ENCODE results near the gene SLC41A3. TPM values are rescaled to one million over a fixed set of nuclear protein-coding genes. Genes with fewer than 3 reads are reported as not detected.
"Not testable (repeated sequence)": the region's sequence is repeated elsewhere in the genome, so short reads cannot be mapped to it uniquely, and the experiment has no call there.

Gene SLC41A3
- total RNA-seq, 1 donor from 2014 or later: 38.6 TPM

DNA sequence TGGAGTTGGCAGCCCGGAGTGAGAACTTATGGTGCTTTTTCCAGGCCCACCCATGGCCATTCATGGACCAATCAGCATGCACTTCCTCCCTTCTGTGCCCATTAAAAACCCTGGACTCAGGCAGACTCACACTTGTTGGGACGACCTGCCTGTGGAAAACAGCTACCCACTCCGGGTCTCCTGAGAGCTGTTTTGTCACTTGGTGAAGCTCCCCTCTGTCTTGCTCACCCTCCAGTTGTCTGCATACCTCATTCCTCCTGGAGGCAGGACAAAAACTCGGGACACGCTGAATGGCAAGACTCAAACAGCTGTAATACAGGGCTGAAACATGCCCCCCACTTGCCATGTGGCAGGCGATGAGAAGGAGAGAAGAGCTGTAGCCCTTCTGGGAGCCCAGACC, 79.7 kb downstream of the SLC41A3 start:
- no peak for DNase-seq
- no peak overlapping the region for H3K4me3 Mint-ChIP-seq (ENCODE audit: unreplicated experiment)
- H3K27ac Mint-ChIP-seq (ENCODE audit: unreplicated experiment): no peak overlapping the region
- peaks cover 7% of the 10 kb centered on the region for H3K9me3 Mint-ChIP-seq (ENCODE audit: unreplicated experiment)
- H3K27me3 Mint-ChIP-seq (ENCODE audit: unreplicated experiment): peaks cover 2% of the 10 kb centered on the region
- peaks cover 24% of the 10 kb centered on the region for H3K36me3 Mint-ChIP-seq (ENCODE audit: unreplicated experiment)
- TF ChIP-seq, protein P1, sequence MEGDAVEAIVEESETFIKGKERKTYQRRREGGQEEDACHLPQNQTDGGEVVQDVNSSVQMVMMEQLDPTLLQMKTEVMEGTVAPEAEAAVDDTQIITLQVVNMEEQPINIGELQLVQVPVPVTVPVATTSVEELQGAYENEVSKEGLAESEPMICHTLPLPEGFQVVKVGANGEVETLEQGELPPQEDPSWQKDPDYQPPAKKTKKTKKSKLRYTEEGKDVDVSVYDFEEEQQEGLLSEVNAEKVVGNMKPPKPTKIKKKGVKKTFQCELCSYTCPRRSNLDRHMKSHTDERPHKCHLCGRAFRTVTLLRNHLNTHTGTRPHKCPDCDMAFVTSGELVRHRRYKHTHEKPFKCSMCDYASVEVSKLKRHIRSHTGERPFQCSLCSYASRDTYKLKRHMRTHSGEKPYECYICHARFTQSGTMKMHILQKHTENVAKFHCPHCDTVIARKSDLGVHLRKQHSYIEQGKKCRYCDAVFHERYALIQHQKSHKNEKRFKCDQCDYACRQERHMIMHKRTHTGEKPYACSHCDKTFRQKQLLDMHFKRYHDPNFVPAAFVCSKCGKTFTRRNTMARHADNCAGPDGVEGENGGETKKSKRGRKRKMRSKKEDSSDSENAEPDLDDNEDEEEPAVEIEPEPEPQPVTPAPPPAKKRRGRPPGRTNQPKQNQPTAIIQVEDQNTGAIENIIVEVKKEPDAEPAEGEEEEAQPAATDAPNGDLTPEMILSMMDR (IDR thresholded peaks at IDR 0.05; ENCODE audit: partially characterized antibody, unreplicated experiment): no peak
- H3K4me1 Mint-ChIP-seq (ENCODE audit: low read depth, unreplicated experiment): peaks cover 2% of the 10 kb centered on the region

DNA sequence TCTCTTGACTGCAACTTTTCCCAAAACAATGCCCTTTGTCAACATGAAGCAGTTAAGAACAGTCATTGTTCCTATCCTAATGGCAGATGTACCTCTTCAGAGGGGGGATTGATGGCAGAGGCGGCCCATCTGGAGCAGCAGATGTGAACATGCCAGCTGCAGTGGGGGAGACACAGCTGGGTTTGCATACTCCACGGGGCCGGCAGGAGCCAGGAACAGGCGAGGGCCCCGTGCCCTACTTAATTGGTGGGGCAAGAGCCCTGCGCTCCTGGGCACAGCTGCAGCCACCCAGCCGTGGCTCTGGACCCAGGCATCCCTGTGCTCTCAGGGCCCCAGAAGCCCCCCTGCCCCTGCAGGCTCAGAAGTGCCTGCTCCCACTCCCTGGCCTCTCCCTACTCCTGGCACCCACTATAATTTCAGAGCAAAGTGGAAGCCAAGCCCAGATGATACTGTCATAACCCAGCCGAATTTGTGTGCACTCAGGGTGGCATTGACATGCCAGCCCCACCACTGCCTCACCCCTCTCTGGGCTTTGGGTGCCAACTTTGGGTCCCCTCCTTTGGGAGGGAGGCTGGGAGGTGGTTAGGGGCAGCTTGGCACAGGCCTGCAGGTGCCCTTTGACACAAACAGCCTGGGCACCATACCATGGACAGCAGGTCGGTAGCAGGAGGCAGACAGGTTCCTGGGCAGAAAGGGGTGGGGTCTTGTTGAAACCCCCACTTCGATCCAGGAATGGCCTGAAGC, 80.3 kb downstream of the SLC41A3 start:
- peaks cover 10% of the 10 kb centered on the region for H3K9me3 Mint-ChIP-seq (ENCODE audit: unreplicated experiment)

GRCh38 chr3:126002189-126002588, 81.7 kb downstream of the SLC41A3 start:
- Mint-ChIP-seq H3K27ac (ENCODE audit: unreplicated experiment) (no peak overlapping the region), H3K27me3 (ENCODE audit: unreplicated experiment) (peaks cover 2% of the 10 kb centered on the region), H3K9me3 (ENCODE audit: unreplicated experiment) (peaks cover 14% of the 10 kb centered on the region), H3K4me3 (ENCODE audit: unreplicated experiment) (no peak overlapping the region), H3K36me3 (ENCODE audit: unreplicated experiment) (peaks cover 24% of the 10 kb centered on the region), H3K4me1 (ENCODE audit: low read depth, unreplicated experiment) (no peaks in the 10 kb centered on the region)
- TF ChIP-seq, protein P1 (IDR thresholded peaks at IDR 0.05; ENCODE audit: partially characterized antibody, unreplicated experiment): no peak
- no peak for DNase-seq

More for the DNA sequence above, 80.3 kb downstream of the SLC41A3 start:
- H3K27me3 Mint-ChIP-seq (ENCODE audit: unreplicated experiment): peaks cover 2% of the 10 kb centered on the region
- no peak overlapping the region for H3K27ac Mint-ChIP-seq (ENCODE audit: unreplicated experiment)
- peaks cover 24% of the 10 kb centered on the region for H3K36me3 Mint-ChIP-seq (ENCODE audit: unreplicated experiment)
- TF ChIP-seq, protein P1 (IDR thresholded peaks at IDR 0.05; ENCODE audit: partially characterized antibody, unreplicated experiment): no peak
- peaks cover 2% of the 10 kb centered on the region for H3K4me1 Mint-ChIP-seq (ENCODE audit: low read depth, unreplicated experiment)
- DNase-seq: no peak
- H3K4me3 Mint-ChIP-seq (ENCODE audit: unreplicated experiment): no peak overlapping the region

DNA sequence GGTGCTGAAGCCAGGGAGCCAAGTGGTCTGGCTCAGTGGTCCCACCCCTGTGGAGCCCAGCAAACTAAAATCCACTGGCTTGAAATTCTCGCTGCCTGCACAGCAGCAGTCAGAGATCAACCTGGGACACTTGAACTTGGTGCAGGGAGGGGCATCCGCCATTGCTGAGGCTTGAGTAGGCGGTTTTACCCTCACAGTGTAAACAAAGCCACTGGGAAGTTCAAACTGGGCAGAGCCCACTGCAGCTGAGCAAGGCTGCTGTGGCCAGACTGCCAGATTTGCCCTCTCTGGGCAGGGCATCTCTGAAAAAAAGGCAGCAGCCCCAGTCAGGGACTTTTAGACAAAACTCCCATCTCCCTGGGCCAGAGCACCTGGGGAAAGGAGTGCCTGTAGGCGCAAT, 87.2 kb downstream of the SLC41A3 start:
- H3K27me3 Mint-ChIP-seq (ENCODE audit: unreplicated experiment); DNase-seq; H3K4me3 Mint-ChIP-seq (ENCODE audit: unreplicated experiment); H3K27ac Mint-ChIP-seq (ENCODE audit: unreplicated experiment); H3K4me1 Mint-ChIP-seq (ENCODE audit: low read depth, unreplicated experiment): not testable (repeated sequence)
- H3K9me3 Mint-ChIP-seq (ENCODE audit: unreplicated experiment): peaks cover 10% of the 10 kb centered on the region
- H3K36me3 Mint-ChIP-seq (ENCODE audit: unreplicated experiment): peaks cover 14% of the 10 kb centered on the region

- peak; percentile 82 for DNase-seq
- Mint-ChIP-seq H3K27me3 (ENCODE audit: unreplicated experiment) (peaks cover 2% of the 10 kb centered on the region), H3K9me3 (ENCODE audit: unreplicated experiment) (peaks cover 4% of the 10 kb centered on the region)
These were observed 93.5 kb downstream of the SLC41A3 start for GRCh38 chr3:125990253-125990970.

GRCh38 chr3:125984951-125985350, 99.0 kb downstream of the SLC41A3 start:
- H3K9me3 Mint-ChIP-seq (ENCODE audit: unreplicated experiment): not testable (repeated sequence)

More at GRCh38 chr3:125990253-125990970, 93.5 kb downstream of the SLC41A3 start:
- Mint-ChIP-seq H3K36me3 (ENCODE audit: unreplicated experiment) (peaks cover 4% of the 10 kb centered on the region), H3K4me3 (ENCODE audit: unreplicated experiment) (peak overlapping the region; percentile 95), H3K4me1 (ENCODE audit: low read depth, unreplicated experiment) (no peaks in the 10 kb centered on the region), H3K27ac (ENCODE audit: unreplicated experiment) (peak overlapping the region; percentile 87)
- TF ChIP-seq, protein P1 (IDR thresholded peaks at IDR 0.05; ENCODE audit: partially characterized antibody, unreplicated experiment): no peak

DNA sequence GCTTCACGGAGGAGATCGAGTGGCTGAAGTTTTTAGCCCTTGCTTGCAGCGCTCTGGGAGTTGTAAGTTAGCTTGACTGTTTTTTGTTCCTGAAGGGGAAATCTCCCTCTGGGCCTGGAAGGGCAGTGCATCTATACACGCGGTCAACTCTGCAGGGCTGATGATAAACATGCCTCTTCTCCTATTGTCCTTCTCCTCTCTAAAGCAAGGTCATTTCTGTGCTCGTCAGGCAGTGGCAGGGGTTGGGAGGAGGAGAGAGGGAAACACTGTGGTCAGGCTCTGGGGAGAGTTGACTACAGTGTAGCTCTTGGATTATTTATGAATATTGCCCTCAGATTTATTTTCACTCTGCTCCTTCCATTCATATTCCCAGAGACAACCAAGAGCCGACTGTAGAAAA, 106.8 kb downstream of the SLC41A3 start:
- not testable (repeated sequence) for H3K27me3 Mint-ChIP-seq (ENCODE audit: unreplicated experiment); H3K27ac Mint-ChIP-seq (ENCODE audit: unreplicated experiment); H3K4me3 Mint-ChIP-seq (ENCODE audit: unreplicated experiment); H3K36me3 Mint-ChIP-seq (ENCODE audit: unreplicated experiment); H3K9me3 Mint-ChIP-seq (ENCODE audit: unreplicated experiment); DNase-seq; H3K4me1 Mint-ChIP-seq (ENCODE audit: low read depth, unreplicated experiment)

More at GRCh38 chr3:125984951-125985350, 99.0 kb downstream of the SLC41A3 start:
- not testable (repeated sequence) for H3K4me1 Mint-ChIP-seq (ENCODE audit: low read depth, unreplicated experiment); H3K4me3 Mint-ChIP-seq (ENCODE audit: unreplicated experiment); DNase-seq; H3K27ac Mint-ChIP-seq (ENCODE audit: unreplicated experiment); H3K27me3 Mint-ChIP-seq (ENCODE audit: unreplicated experiment); H3K36me3 Mint-ChIP-seq (ENCODE audit: unreplicated experiment)

GRCh38 chr3:125976003-125976390, 107.9 kb downstream of the SLC41A3 start:
- not testable (repeated sequence) for H3K27me3 Mint-ChIP-seq (ENCODE audit: unreplicated experiment); DNase-seq; H3K27ac Mint-ChIP-seq (ENCODE audit: unreplicated experiment); H3K9me3 Mint-ChIP-seq (ENCODE audit: unreplicated experiment); H3K36me3 Mint-ChIP-seq (ENCODE audit: unreplicated experiment); H3K4me1 Mint-ChIP-seq (ENCODE audit: low read depth, unreplicated experiment); H3K4me3 Mint-ChIP-seq (ENCODE audit: unreplicated experiment)

Data from glutamatergic neuron (in vitro differentiated cells).